ENCODE results near the gene SUN5. TPM values are rescaled to one million over a fixed set of nuclear protein-coding genes. Genes with fewer than 3 reads are reported as not detected.
A peak's percentile ranks its signal among the peaks of the same experiment; 100 is the strongest.

SUN5 gene
- total and polyA plus RNA-seq, 5 donors from 2014 or later: not detected

GRCh38 chr20:33000802-33001466, 3.3 kb downstream of the SUN5 start:
- no peak overlapping the region for H3K4me3 ChIP-seq (ENCODE audit: low read depth, low read length)
- Mint-ChIP-seq H3K4me3 (no peak overlapping the region), H3K4me1 (peaks cover 9 to 41% (median 20%) of the 10 kb centered on the region in 4 donors), H3K9me3 (peaks cover 0 to 6% (median 4%) of the 10 kb centered on the region in 7 donors), H3K27me3 (no peaks in the 10 kb centered on the region), H3K27ac (peak overlapping the region in 2 of 3 donors; percentile 51 to 62), H3K36me3 (no peaks in the 10 kb centered on the region)
- ATAC-seq (ENCODE audit: low read depth in 2 of 2) (no peak), DNase-seq (no peak)
- H3K36me3 ChIP-seq (ENCODE audit: control insufficient read depth, insufficient read depth, low read length): no peaks in the 10 kb centered on the region
- no peak overlapping the region for H3K27ac ChIP-seq (ENCODE audit: insufficient read depth, low read length, poor library complexity, severe bottlenecking)
- no peaks in the 10 kb centered on the region for H3K27me3 ChIP-seq (ENCODE audit: control insufficient read depth, insufficient read depth, low read length)
- H3K9me3 ChIP-seq (ENCODE audit: control insufficient read depth in 2 of 2, low read length in 2 of 2): peaks cover 3 to 6% of the 10 kb centered on the region in 2 experiments
- no peaks in the 10 kb centered on the region for H3K4me1 ChIP-seq (ENCODE audit: control insufficient read depth, insufficient read depth, low read length, poor library complexity, severe bottlenecking)

- Mint-ChIP-seq H3K27ac (peak overlapping the region in 1 of 3 donors; percentile 9), H3K27me3 (no peaks in the 10 kb centered on the region), H3K36me3 (no peaks in the 10 kb centered on the region), H3K4me3 (no peak overlapping the region), H3K4me1 (peaks cover 9 to 35% (median 17%) of the 10 kb centered on the region in 4 donors), H3K9me3 (peaks cover 2 to 12% (median 4%) of the 10 kb centered on the region in 7 donors)
- Histone ChIP-seq H3K4me3 (ENCODE audit: low read depth, low read length) (no peak overlapping the region), H3K4me1 (ENCODE audit: control insufficient read depth, insufficient read depth, low read length, poor library complexity, severe bottlenecking) (no peaks in the 10 kb centered on the region), H3K36me3 (ENCODE audit: control insufficient read depth, insufficient read depth, low read length) (no peaks in the 10 kb centered on the region), H3K9me3 (ENCODE audit: control insufficient read depth in 2 of 2, low read length in 2 of 2) (peaks cover 9 to 10% of the 10 kb centered on the region in 2 experiments), H3K27ac (ENCODE audit: insufficient read depth, low read length, poor library complexity, severe bottlenecking) (no peak overlapping the region), H3K27me3 (ENCODE audit: control insufficient read depth, insufficient read depth, low read length) (no peaks in the 10 kb centered on the region)
- DNase-seq: no peak
- no peak for ATAC-seq (ENCODE audit: low read depth in 2 of 2)
Observed at GRCh38 chr20:32999603-33000250, 4.5 kb downstream of the SUN5 start.

GRCh38 chr20:32997431-32997830, 6.8 kb downstream of the SUN5 start:
- DNase-seq (peak in 1 of 3 donors; percentile 31), ATAC-seq (ENCODE audit: low read depth in 2 of 2) (no peak)
- H3K9me3 Mint-ChIP-seq: peaks cover 3 to 18% (median 5%) of the 10 kb centered on the region in 7 donors
- H3K27ac Mint-ChIP-seq: peak overlapping the region; percentile 18 to 86 (median 47)
- peaks cover 9 to 41% (median 20%) of the 10 kb centered on the region in 4 donors for H3K4me1 Mint-ChIP-seq
- H3K4me3 ChIP-seq (ENCODE audit: low read depth, low read length): no peak overlapping the region
- no peaks in the 10 kb centered on the region for H3K36me3 ChIP-seq (ENCODE audit: control insufficient read depth, insufficient read depth, low read length)
- peaks cover 10% of the 10 kb centered on the region in 2 experiments for H3K9me3 ChIP-seq (ENCODE audit: control insufficient read depth in 2 of 2, low read length in 2 of 2)
- no peaks in the 10 kb centered on the region for H3K36me3 Mint-ChIP-seq
- H3K4me1 ChIP-seq (ENCODE audit: control insufficient read depth, insufficient read depth, low read length, poor library complexity, severe bottlenecking): no peaks in the 10 kb centered on the region
- H3K4me3 Mint-ChIP-seq: no peak overlapping the region
- H3K27me3 ChIP-seq (ENCODE audit: control insufficient read depth, insufficient read depth, low read length): no peaks in the 10 kb centered on the region
- no peak overlapping the region for H3K27ac ChIP-seq (ENCODE audit: insufficient read depth, low read length, poor library complexity, severe bottlenecking)
- no peaks in the 10 kb centered on the region for H3K27me3 Mint-ChIP-seq

GRCh38 chr20:32995802-32996201, 8.4 kb downstream of the SUN5 start:
- Histone ChIP-seq H3K27ac (ENCODE audit: insufficient read depth, low read length, poor library complexity, severe bottlenecking) (no peak overlapping the region), H3K4me1 (ENCODE audit: control insufficient read depth, insufficient read depth, low read length, poor library complexity, severe bottlenecking) (peaks cover 5% of the 10 kb centered on the region), H3K36me3 (ENCODE audit: control insufficient read depth, insufficient read depth, low read length) (no peaks in the 10 kb centered on the region), H3K4me3 (ENCODE audit: low read depth, low read length) (no peak overlapping the region), H3K9me3 (ENCODE audit: control insufficient read depth in 2 of 2, low read length in 2 of 2) (peaks cover 10% of the 10 kb centered on the region in 2 experiments), H3K27me3 (ENCODE audit: control insufficient read depth, insufficient read depth, low read length) (no peaks in the 10 kb centered on the region)
- H3K9me3 Mint-ChIP-seq: peaks cover 2 to 18% (median 5%) of the 10 kb centered on the region in 7 donors
- peaks cover 9 to 41% (median 20%) of the 10 kb centered on the region in 4 donors for H3K4me1 Mint-ChIP-seq
- no peaks in the 10 kb centered on the region for H3K27me3 Mint-ChIP-seq
- ATAC-seq (ENCODE audit: low read depth in 2 of 2) (no peak), DNase-seq (no peak)
- no peak overlapping the region for H3K27ac Mint-ChIP-seq
- no peak overlapping the region for H3K4me3 Mint-ChIP-seq
- H3K36me3 Mint-ChIP-seq: no peaks in the 10 kb centered on the region

- no peak overlapping the region for H3K4me3 ChIP-seq (ENCODE audit: low read depth, low read length)
- DNase-seq (no peak), ATAC-seq (ENCODE audit: low read depth in 2 of 2) (no peak)
- peaks cover 5% of the 10 kb centered on the region for H3K4me1 ChIP-seq (ENCODE audit: control insufficient read depth, insufficient read depth, low read length, poor library complexity, severe bottlenecking)
- H3K4me3 Mint-ChIP-seq: no peak overlapping the region
- H3K27ac Mint-ChIP-seq: peak overlapping the region in 1 of 3 donors; percentile 35
- H3K36me3 ChIP-seq (ENCODE audit: control insufficient read depth, insufficient read depth, low read length): no peaks in the 10 kb centered on the region
- no peak overlapping the region for H3K27ac ChIP-seq (ENCODE audit: insufficient read depth, low read length, poor library complexity, severe bottlenecking)
- H3K9me3 ChIP-seq (ENCODE audit: control insufficient read depth in 2 of 2, low read length in 2 of 2): peaks cover 10% of the 10 kb centered on the region in 2 experiments
- H3K9me3 Mint-ChIP-seq: peaks cover 2 to 18% (median 5%) of the 10 kb centered on the region in 7 donors
- peaks cover 9 to 39% (median 16%) of the 10 kb centered on the region in 4 donors for H3K4me1 Mint-ChIP-seq
- no peaks in the 10 kb centered on the region for H3K27me3 ChIP-seq (ENCODE audit: control insufficient read depth, insufficient read depth, low read length)
- H3K36me3 Mint-ChIP-seq: no peaks in the 10 kb centered on the region
- no peaks in the 10 kb centered on the region for H3K27me3 Mint-ChIP-seq
Observed at GRCh38 chr20:32993496-32994050, 10.7 kb downstream of the SUN5 start.

- no peak overlapping the region for H3K4me3 Mint-ChIP-seq
- Histone ChIP-seq H3K27ac (ENCODE audit: insufficient read depth, low read length, poor library complexity, severe bottlenecking) (no peak overlapping the region), H3K4me3 (ENCODE audit: low read depth, low read length) (no peak overlapping the region), H3K9me3 (ENCODE audit: control insufficient read depth in 2 of 2, low read length in 2 of 2) (peaks cover 10% of the 10 kb centered on the region in 2 experiments), H3K4me1 (ENCODE audit: control insufficient read depth, insufficient read depth, low read length, poor library complexity, severe bottlenecking) (peaks cover 5% of the 10 kb centered on the region), H3K36me3 (ENCODE audit: control insufficient read depth, insufficient read depth, low read length) (no peaks in the 10 kb centered on the region), H3K27me3 (ENCODE audit: control insufficient read depth, insufficient read depth, low read length) (no peaks in the 10 kb centered on the region)
- H3K4me1 Mint-ChIP-seq: peaks cover 0 to 30% (median 11%) of the 10 kb centered on the region in 4 donors
- peak overlapping the region in 1 of 3 donors; percentile 42 for H3K27ac Mint-ChIP-seq
- ATAC-seq (ENCODE audit: low read depth in 2 of 2) (no peak), DNase-seq (no peak)
- H3K27me3 Mint-ChIP-seq: no peaks in the 10 kb centered on the region
- no peaks in the 10 kb centered on the region for H3K36me3 Mint-ChIP-seq
- H3K9me3 Mint-ChIP-seq: peaks cover 2 to 18% (median 4%) of the 10 kb centered on the region in 7 donors
Observed at GRCh38 chr20:32991792-32992641, 12.2 kb downstream of the SUN5 start.

- peak in 1 of 2 donors; percentile 41 for ATAC-seq (ENCODE audit: low read depth in 2 of 2)
- no peaks in the 10 kb centered on the region for H3K27me3 Mint-ChIP-seq
- H3K4me1 Mint-ChIP-seq: peaks cover 0 to 25% (median 11%) of the 10 kb centered on the region in 4 donors
- peak overlapping the region in 1 of 3 donors; percentile 76 for H3K27ac Mint-ChIP-seq
- peaks cover 0 to 14% (median 4%) of the 10 kb centered on the region in 7 donors for H3K9me3 Mint-ChIP-seq
- DNase-seq: no peak
- Histone ChIP-seq H3K27ac (ENCODE audit: insufficient read depth, low read length, poor library complexity, severe bottlenecking) (no peak overlapping the region), H3K27me3 (ENCODE audit: control insufficient read depth, insufficient read depth, low read length) (no peaks in the 10 kb centered on the region), H3K9me3 (ENCODE audit: control insufficient read depth in 2 of 2, low read length in 2 of 2) (peaks cover 10% of the 10 kb centered on the region in 2 experiments), H3K4me1 (ENCODE audit: control insufficient read depth, insufficient read depth, low read length, poor library complexity, severe bottlenecking) (peaks cover 5% of the 10 kb centered on the region), H3K36me3 (ENCODE audit: control insufficient read depth, insufficient read depth, low read length) (no peaks in the 10 kb centered on the region), H3K4me3 (ENCODE audit: low read depth, low read length) (no peak overlapping the region)
- H3K4me3 Mint-ChIP-seq: no peak overlapping the region
- H3K36me3 Mint-ChIP-seq: no peaks in the 10 kb centered on the region
Observed at GRCh38 chr20:32991383-32991782, 12.8 kb downstream of the SUN5 start.
